ENCODE results near the gene HOXC11.

GRCh38 chr12:53984901-53985691 lies 12.2 kb downstream of the HOXC11 start, which contains the start of gene HOXC10:
- peak; percentile 24 for TF ChIP-seq CTCF (IDR thresholded peaks at IDR 0.05)
- TF ChIP-seq EZH2 (IDR thresholded peaks at IDR 0.05; ENCODE audit: borderline replicate concordance, insufficient read depth, low read depth, low read length, poor library complexity, severe bottlenecking), result no peak
